HCT116 (cell line): ENCODE results near the gene CCR5AS.

ENCODE experiments used
- ATAC-seq: fragments of 200-7000 bp; cut with Tn5 transposase; 2 replicates; pipeline ENCODE4 v1.9.1; 2020; ENCODE audit warnings: mild to moderate bottlenecking, moderate library complexity
- BruUV-seq: library from RNA; stranded (reverse); fragments of 400-500 nt; replicated peaks from 2 replicates; lab custom pipeline; 2021; lab: Mats Ljungman, UMichigan
- CTCF ChIA-PET: fragments of 300-600 bp; sonication (Branson Sonifier 250); formaldehyde crosslinking; loops from one replicate; lab custom pipeline; 2021; ENCODE audit warnings: antibody characterized with exemption; lab: Charles Lee
- POLR2A ChIA-PET: fragments of 300-600, 350-600 bp; sonication (Branson Sonifier 250); formaldehyde crosslinking; loops from one replicate; lab custom pipeline; 2021; ENCODE audit warnings: antibody characterized with exemption; lab: Charles Lee
- RAD21 ChIA-PET, 2 experiments: fragments of 300-600 bp; sonication (Branson Sonifier 250); formaldehyde crosslinking; loops; one replicate each; lab custom pipeline; 2023; ENCODE audit warnings: low total read pairs in 2 of 2; ENCODE audit not compliant: uncharacterized antibody in 2 of 2, unreplicated experiment in 2 of 2, low non-redundant PET in 1 of 2; lab: Charles Lee
- DNase-seq: peaks from one replicate; pipeline ENCODE4 v3.0.0-alpha.2; 2010; ENCODE audit warnings: low read depth, low spot score
- H2AFZ ChIP-seq: fragments of 200-600 bp; shearing (Covaris generic), sonication (generic); 2 replicates; pipeline ENCODE4 v1.6.1; 2017; ENCODE audit warnings: low read depth, mixed run types, mixed read lengths, antibody characterized with exemption, low read length; ENCODE audit not compliant: poor library complexity, severe bottlenecking
- H3K27ac ChIP-seq: 2 replicates; pipeline ENCODE4 v1.5.1; 2012; ENCODE audit warnings: low read depth, low read length
- H3K27me3 ChIP-seq: fragments of 200-600 bp; sonication (generic); 2 replicates; pipeline ENCODE4 v1.6.1; 2016; ENCODE audit warnings: mixed run types, low read length, mixed read lengths; ENCODE audit not compliant: insufficient read depth
- H3K36me3 ChIP-seq, 2 experiments: fragments of 200-500 bp in 1 of 2; fragments of 200-600 bp in 1 of 2; sonication (Bioruptor generic) in 1 of 2; sonication (generic) in 1 of 2; 2 replicates each; pipeline versions ENCODE4 v1.5.1 to v1.6.1; 2014 to 2016; ENCODE audit warnings: low read length in 2 of 2, inconsistent platforms in 1 of 2, mixed read lengths in 1 of 2, mixed run types in 1 of 2; ENCODE audit not compliant: insufficient read depth in 2 of 2, control insufficient read depth in 1 of 2
- H3K4me1 ChIP-seq, 2 experiments: fragments of 200-600 bp in 1 of 2; sonication (generic) in 1 of 2; 2 replicates each; pipeline versions ENCODE4 v1.5.1 to v1.6.1; 2012 to 2017; ENCODE audit warnings: low read length in 2 of 2, inconsistent platforms in 1 of 2, mild to moderate bottlenecking in 1 of 2, mixed read lengths in 1 of 2, mixed run types in 1 of 2, moderate library complexity in 1 of 2; ENCODE audit not compliant: insufficient read depth in 2 of 2, control insufficient read depth in 1 of 2
- H3K4me2 ChIP-seq: fragments of 200-600 bp; sonication (generic); 2 replicates; pipeline ENCODE4 v1.6.1; 2017; ENCODE audit warnings: mixed run types, low read length, mixed read lengths
- H3K4me3 ChIP-seq, 2 experiments: fragments of 200-600 bp in 1 of 2; sonication (generic) in 1 of 2; replicated peaks in 1 of 2; 2 replicates each; pipeline ENCODE4 v1.5.1; 2011 to 2016; ENCODE audit warnings: low read length in 2 of 2, control low read depth in 1 of 2, low read depth in 1 of 2, mild to moderate bottlenecking in 1 of 2, mixed read lengths in 1 of 2, mixed run types in 1 of 2
- H3K79me2 ChIP-seq: fragments of 200-600 bp; sonication (generic); 2 replicates; pipeline ENCODE4 v1.6.1; 2017; ENCODE audit warnings: mild to moderate bottlenecking, mixed run types, low read length, moderate library complexity, mixed read lengths; ENCODE audit not compliant: insufficient read depth
- H3K9ac ChIP-seq: fragments of 200-600 bp; sonication (generic); 2 replicates; pipeline ENCODE4 v1.6.1; 2016; ENCODE audit warnings: low read length, mixed read lengths
- H3K9me2 ChIP-seq: fragments of 200-600 bp; sonication (generic), shearing (Covaris generic); 2 replicates; pipeline ENCODE4 v1.6.1; 2017; ENCODE audit warnings: mixed run types, mild to moderate bottlenecking, moderate library complexity; ENCODE audit not compliant: insufficient read depth
- H3K9me3 ChIP-seq, 2 experiments: fragments of 200-500 bp in 1 of 2; fragments of 200-600 bp in 1 of 2; sonication (Bioruptor generic) in 1 of 2; sonication (generic) in 1 of 2; 2 replicates each; pipeline ENCODE4 v1.6.1; 2014 to 2017; ENCODE audit warnings: low read length in 2 of 2, mixed read lengths in 2 of 2, inconsistent platforms in 1 of 2, low read depth in 1 of 2, mild to moderate bottlenecking in 1 of 2, mixed run types in 1 of 2, moderate library complexity in 1 of 2; ENCODE audit not compliant: control insufficient read depth in 1 of 2, insufficient read depth in 1 of 2
- H4K20me1 ChIP-seq: fragments of 200-600 bp; sonication (generic), shearing (Covaris generic); 2 replicates; pipeline ENCODE4 v1.6.1; 2017; ENCODE audit warnings: mixed run types, mild to moderate bottlenecking, moderate library complexity; ENCODE audit not compliant: insufficient read depth
- ATF3 ChIP-seq: IDR thresholded peaks from 2 replicates; pipeline ENCODE4 v1.6.1; 2012
- EGR1 ChIP-seq: IDR thresholded peaks from 2 replicates; pipeline ENCODE4 v1.6.1; 2012; ENCODE audit warnings: low read depth
- ELF1 ChIP-seq: IDR thresholded peaks from 2 replicates; pipeline ENCODE4 v1.6.1; 2012; ENCODE audit warnings: low read depth, borderline replicate concordance
- EZH2phosphoT487 ChIP-seq: fragments of 200-600 bp; IDR thresholded peaks from 2 replicates; pipeline ENCODE4 v1.6.1; 2018; ENCODE audit warnings: antibody characterized with exemption, borderline replicate concordance
- FOSL1 ChIP-seq: IDR thresholded peaks from 2 replicates; pipeline ENCODE4 v1.6.1; 2012; ENCODE audit warnings: low read depth
- JUND ChIP-seq: IDR thresholded peaks from 2 replicates; pipeline ENCODE4 v1.6.1; 2012
- MAX ChIP-seq: IDR thresholded peaks from 2 replicates; pipeline ENCODE4 v1.6.1; 2012
- POLR2A ChIP-seq: IDR thresholded peaks from 2 replicates; pipeline ENCODE4 v1.7.0; 2011; ENCODE audit warnings: borderline replicate concordance; ENCODE audit not compliant: insufficient read depth, insufficient read length; ENCODE audit errors: extremely low read depth
- POLR2AphosphoS5 ChIP-seq: IDR thresholded peaks from 2 replicates; pipeline ENCODE4 v1.6.1; 2011; ENCODE audit warnings: mild to moderate bottlenecking, low read depth, low read length, moderate library complexity
- RAD21 ChIP-seq: IDR thresholded peaks from 2 replicates; pipeline ENCODE4 v1.6.1; 2012; ENCODE audit warnings: low read depth, mild to moderate bottlenecking
- SP1 ChIP-seq: IDR thresholded peaks from 2 replicates; pipeline ENCODE4 v1.6.1; 2012; ENCODE audit warnings: low read depth
- ZBTB33 ChIP-seq: IDR thresholded peaks from 2 replicates; pipeline ENCODE4 v1.6.1; 2011; ENCODE audit warnings: mild to moderate bottlenecking, low read length, moderate library complexity; ENCODE audit not compliant: insufficient replicate concordance; ENCODE audit errors: extremely low read depth
- ZNF274 ChIP-seq: fragments of 200-500 bp; sonication (Bioruptor generic); IDR thresholded peaks from 2 replicates; pipeline ENCODE4 v1.6.1; 2014; ENCODE audit warnings: mild to moderate bottlenecking, low read depth, low read length, inconsistent platforms
- intact Hi-C: fragments of 100-400 bp; cut with micrococcal nuclease; formaldehyde crosslinking; loops from 2 replicates; pipeline ENCODE4 v1.10.0; 2022
- TF ChIP-seq, protein P1 (sequence below): IDR thresholded peaks from 2 replicates; pipeline ENCODE4 v1.6.1; 2012; ENCODE audit warnings: low read depth
- TF ChIP-seq, protein P2 (sequence below), 3 experiments: fragments of 200-600 bp in 1 of 3; sonication (generic) in 1 of 3; IDR thresholded peaks in 2 of 3; conservative IDR thresholded peaks in 1 of 3; 2 replicates each; pipeline ENCODE4 v1.5.1; 2012 to 2017; ENCODE audit warnings: low read depth in 2 of 3, low read length in 2 of 3, antibody characterized with exemption in 1 of 3, borderline replicate concordance in 1 of 3, control low read depth in 1 of 3, mild to moderate bottlenecking in 1 of 3, mixed read lengths in 1 of 3, mixed run types in 1 of 3, moderate library complexity in 1 of 3; ENCODE audit not compliant: insufficient read depth in 1 of 3

The CCR5AS gene

DNA sequence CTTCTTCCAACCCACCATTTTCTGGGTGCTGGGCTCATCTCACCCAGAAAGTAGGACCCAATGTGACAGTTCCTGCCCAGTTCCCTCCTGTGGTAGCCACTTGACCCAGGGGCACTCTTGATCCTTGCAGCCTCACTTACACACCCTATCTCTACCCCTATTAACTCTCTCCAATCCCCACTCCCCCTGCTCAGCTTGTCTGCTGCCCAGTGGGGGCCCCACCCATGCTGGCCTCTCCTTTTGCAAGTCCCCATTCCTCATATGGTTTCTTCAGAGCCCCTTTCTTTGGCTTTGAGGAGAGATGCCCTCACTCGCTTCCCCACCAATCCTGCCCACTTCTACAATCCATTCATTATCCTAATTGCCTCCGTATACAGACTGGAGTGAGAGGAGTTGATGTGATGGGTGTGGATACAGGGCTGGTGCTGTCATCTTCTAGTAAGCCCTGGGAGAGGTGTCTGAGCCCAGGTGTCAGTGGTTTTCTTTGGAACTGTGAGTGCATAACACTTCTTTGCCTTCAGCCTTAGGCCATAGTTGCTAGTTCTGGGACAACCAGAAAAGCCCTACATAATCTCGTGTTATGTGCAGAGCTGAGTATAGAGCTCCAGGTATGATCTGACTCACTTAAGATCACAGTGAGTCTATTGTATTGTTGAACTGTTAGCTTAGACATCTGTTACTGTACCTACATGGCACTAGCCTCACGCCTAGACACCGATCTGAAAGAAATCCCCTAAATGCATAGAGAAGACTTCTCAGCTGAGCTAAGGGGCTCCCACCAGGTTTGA, 40.9 kb downstream of the CCR5AS start:
- H3K4me1 ChIP-seq: no peaks in the 10 kb centered on the region
- POLR2A ChIA-PET: no interaction called here
- intact Hi-C loops: loop anchor here (5.0 kb wide), 1 partner anchor 269 kb away; no protein-coding TSS in a partner anchor
- H3K9ac ChIP-seq: no peak overlapping the region
- no peaks in the 10 kb centered on the region for H3K9me2 ChIP-seq
- H3K9me3 ChIP-seq: no peaks in the 10 kb centered on the region
- H3K4me3 ChIP-seq: no peak overlapping the region
- no peaks in the 10 kb centered on the region for H3K36me3 ChIP-seq
- no peak overlapping the region for H2AFZ ChIP-seq
- no peaks in the 10 kb centered on the region for H4K20me1 ChIP-seq
- BruUV-seq: no TSS peak
- H3K4me2 ChIP-seq: no peak overlapping the region
- no peak for DNase-seq
- H3K27ac ChIP-seq: no peak overlapping the region
- peaks cover 16% of the 10 kb centered on the region for H3K27me3 ChIP-seq
- ATAC-seq: no peak
- RAD21 ChIA-PET: no interaction called here
- CTCF ChIA-PET: no interaction called here
- TF ChIP-seq RAD21 (no peak), FOSL1 (no peak), JUND (no peak), POLR2A (no peak), ELF1 (no peak), EGR1 (no peak), ATF3 (no peak), ZNF274 (no peak), ZBTB33 (no peak), SP1 (no peak), POLR2AphosphoS5 (no peak), MAX (no peak), EZH2phosphoT487 (no peak)
- TF ChIP-seq, protein P1, sequence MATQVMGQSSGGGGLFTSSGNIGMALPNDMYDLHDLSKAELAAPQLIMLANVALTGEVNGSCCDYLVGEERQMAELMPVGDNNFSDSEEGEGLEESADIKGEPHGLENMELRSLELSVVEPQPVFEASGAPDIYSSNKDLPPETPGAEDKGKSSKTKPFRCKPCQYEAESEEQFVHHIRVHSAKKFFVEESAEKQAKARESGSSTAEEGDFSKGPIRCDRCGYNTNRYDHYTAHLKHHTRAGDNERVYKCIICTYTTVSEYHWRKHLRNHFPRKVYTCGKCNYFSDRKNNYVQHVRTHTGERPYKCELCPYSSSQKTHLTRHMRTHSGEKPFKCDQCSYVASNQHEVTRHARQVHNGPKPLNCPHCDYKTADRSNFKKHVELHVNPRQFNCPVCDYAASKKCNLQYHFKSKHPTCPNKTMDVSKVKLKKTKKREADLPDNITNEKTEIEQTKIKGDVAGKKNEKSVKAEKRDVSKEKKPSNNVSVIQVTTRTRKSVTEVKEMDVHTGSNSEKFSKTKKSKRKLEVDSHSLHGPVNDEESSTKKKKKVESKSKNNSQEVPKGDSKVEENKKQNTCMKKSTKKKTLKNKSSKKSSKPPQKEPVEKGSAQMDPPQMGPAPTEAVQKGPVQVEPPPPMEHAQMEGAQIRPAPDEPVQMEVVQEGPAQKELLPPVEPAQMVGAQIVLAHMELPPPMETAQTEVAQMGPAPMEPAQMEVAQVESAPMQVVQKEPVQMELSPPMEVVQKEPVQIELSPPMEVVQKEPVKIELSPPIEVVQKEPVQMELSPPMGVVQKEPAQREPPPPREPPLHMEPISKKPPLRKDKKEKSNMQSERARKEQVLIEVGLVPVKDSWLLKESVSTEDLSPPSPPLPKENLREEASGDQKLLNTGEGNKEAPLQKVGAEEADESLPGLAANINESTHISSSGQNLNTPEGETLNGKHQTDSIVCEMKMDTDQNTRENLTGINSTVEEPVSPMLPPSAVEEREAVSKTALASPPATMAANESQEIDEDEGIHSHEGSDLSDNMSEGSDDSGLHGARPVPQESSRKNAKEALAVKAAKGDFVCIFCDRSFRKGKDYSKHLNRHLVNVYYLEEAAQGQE: no peak
- TF ChIP-seq, protein P2, sequence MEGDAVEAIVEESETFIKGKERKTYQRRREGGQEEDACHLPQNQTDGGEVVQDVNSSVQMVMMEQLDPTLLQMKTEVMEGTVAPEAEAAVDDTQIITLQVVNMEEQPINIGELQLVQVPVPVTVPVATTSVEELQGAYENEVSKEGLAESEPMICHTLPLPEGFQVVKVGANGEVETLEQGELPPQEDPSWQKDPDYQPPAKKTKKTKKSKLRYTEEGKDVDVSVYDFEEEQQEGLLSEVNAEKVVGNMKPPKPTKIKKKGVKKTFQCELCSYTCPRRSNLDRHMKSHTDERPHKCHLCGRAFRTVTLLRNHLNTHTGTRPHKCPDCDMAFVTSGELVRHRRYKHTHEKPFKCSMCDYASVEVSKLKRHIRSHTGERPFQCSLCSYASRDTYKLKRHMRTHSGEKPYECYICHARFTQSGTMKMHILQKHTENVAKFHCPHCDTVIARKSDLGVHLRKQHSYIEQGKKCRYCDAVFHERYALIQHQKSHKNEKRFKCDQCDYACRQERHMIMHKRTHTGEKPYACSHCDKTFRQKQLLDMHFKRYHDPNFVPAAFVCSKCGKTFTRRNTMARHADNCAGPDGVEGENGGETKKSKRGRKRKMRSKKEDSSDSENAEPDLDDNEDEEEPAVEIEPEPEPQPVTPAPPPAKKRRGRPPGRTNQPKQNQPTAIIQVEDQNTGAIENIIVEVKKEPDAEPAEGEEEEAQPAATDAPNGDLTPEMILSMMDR (IDR thresholded peaks at IDR 0.05 in 2 of 3, conservative IDR thresholded peaks at IDR 0.05 in 1 of 3; ENCODE audit: borderline replicate concordance in 1 of 3, insufficient read depth in 1 of 3, low read depth in 2 of 3, low read length in 2 of 3): no peak
- H3K79me2 ChIP-seq: no peaks in the 10 kb centered on the region
